B cell (primary cell): ENCODE results near the gene GALNT5. TPM values are rescaled to one million over a fixed set of nuclear protein-coding genes. Genes with fewer than 3 reads are reported as not detected.

Experiments used
- ATAC-seq: fragments of 200-7000 bp; cut with Tn5 transposase; one replicate; pipeline ENCODE4 v1.10.0; 2021; ENCODE audit warnings: low read depth, mild to moderate bottlenecking, moderate number of reproducible peaks, moderate library complexity
- CTCF ChIA-PET: fragments of 350-600 bp; sonication (Branson Sonifier 250); formaldehyde crosslinking; loops from one replicate; lab custom pipeline; 2021; ENCODE audit warnings: antibody characterized with exemption, inconsistent platforms; lab: Charles Lee
- POLR2A ChIA-PET: fragments of 350-600 bp; sonication (Branson Sonifier 250); formaldehyde crosslinking; loops from one replicate; lab custom pipeline; 2021; ENCODE audit warnings: antibody characterized with exemption; lab: Charles Lee
- DNase-seq: peaks from one replicate; pipeline ENCODE4 v3.0.0; 2013
- H2AFZ ChIP-seq: 2 replicates; pipeline ENCODE4 v1.6.1; 2012; ENCODE audit warnings: mild to moderate bottlenecking, low read depth, low read length; ENCODE audit not compliant: insufficient read depth, poor library complexity, severe bottlenecking
- H3K27ac ChIP-seq, 2 donors: 1 replicate in 1 of 2; 2 replicates in 1 of 2; pipeline ENCODE4 v1.5.1; 2012 to 2013; ENCODE audit warnings: low read length in 2 of 2, mild to moderate bottlenecking in 2 of 2, moderate library complexity in 1 of 2
- H3K27me3 ChIP-seq, 4 experiments: fragments of 200-600 bp in 1 of 4; sonication (generic) in 1 of 4; replicated peaks in 1 of 4; 1 replicate in 2 of 4; 2 replicates in 2 of 4; pipeline versions ENCODE4 v1.6.1 to v1.7.0; 2013 to 2016; ENCODE audit warnings: low read length in 3 of 4, mild to moderate bottlenecking in 2 of 4, mixed read lengths in 1 of 4, moderate library complexity in 1 of 4; ENCODE audit not compliant: insufficient read depth in 4 of 4, control insufficient read depth in 3 of 4; ENCODE audit errors: control extremely low read depth in 1 of 4
- H3K36me3 ChIP-seq, 2 experiments: replicated peaks in 1 of 2; 1 replicate in 1 of 2; 2 replicates in 1 of 2; pipeline versions ENCODE4 v1.6.1 to v1.7.1; 2013; ENCODE audit warnings: low read length in 1 of 2; ENCODE audit not compliant: insufficient read depth in 2 of 2, control insufficient read depth in 1 of 2; ENCODE audit errors: control extremely low read depth in 1 of 2, extremely low read depth in 1 of 2
- H3K4me1 ChIP-seq, 2 donors: fragments of 200-600 bp in 1 of 2; sonication (generic) in 1 of 2; 1 replicate in 1 of 2; 2 replicates in 1 of 2; pipeline versions ENCODE4 v1.5.1 to v1.6.1; 2013 to 2017; ENCODE audit warnings: low read length in 2 of 2; ENCODE audit not compliant: control insufficient read depth in 2 of 2, insufficient read depth in 2 of 2
- H3K4me2 ChIP-seq: replicated peaks from 2 replicates; pipeline ENCODE3; 2012; ENCODE audit warnings: mild to moderate bottlenecking, low read depth, low read length; ENCODE audit not compliant: poor library complexity, severe bottlenecking
- H3K4me3 ChIP-seq, 5 experiments: fragments of 200-600 bp in 1 of 5; sonication (generic) in 1 of 5; 1 replicate in 3 of 5; 2 replicates in 2 of 5; pipeline versions ENCODE4 v1.5.1 to v1.7.0; 2011 to 2016; ENCODE audit warnings: low read length in 4 of 5, mild to moderate bottlenecking in 4 of 5, low read depth in 2 of 5, control low read depth in 1 of 5, moderate library complexity in 1 of 5; ENCODE audit not compliant: insufficient read depth in 1 of 5; ENCODE audit errors: control extremely low read depth in 1 of 5, extremely low read depth in 1 of 5
- H3K79me2 ChIP-seq: fragments of 200-600 bp; sonication (generic); one replicate; pipeline ENCODE4 v1.6.0; 2016; ENCODE audit warnings: low read length; ENCODE audit not compliant: control insufficient read depth, insufficient read depth
- H3K9ac ChIP-seq: fragments of 200-600 bp; sonication (generic); 2 replicates; pipeline ENCODE4 v1.6.1; 2017; ENCODE audit warnings: mild to moderate bottlenecking, low read length, moderate library complexity
- H3K9me3 ChIP-seq, 3 donors: one replicate each; pipeline versions ENCODE4 v1.6.1 to v1.7.1; 2013; ENCODE audit warnings: low read length in 2 of 3; ENCODE audit not compliant: control insufficient read depth in 2 of 3, insufficient read depth in 1 of 3; ENCODE audit errors: control extremely low read depth in 1 of 3
- H4K20me1 ChIP-seq: 2 replicates; pipeline ENCODE4 v1.6.0; 2012; ENCODE audit warnings: mild to moderate bottlenecking, low read length; ENCODE audit not compliant: insufficient read depth, control insufficient read depth, poor library complexity, severe bottlenecking
- H3K27ac Mint-ChIP-seq: one replicate; pipeline ENCODE4 v1.8.0; 2021; ENCODE audit warnings: mixed read lengths
- H3K27me3 Mint-ChIP-seq: one replicate; pipeline ENCODE4 v1.8.0; 2021; ENCODE audit warnings: mixed read lengths
- H3K4me1 Mint-ChIP-seq: one replicate; pipeline ENCODE4 v1.8.0; 2021; ENCODE audit warnings: mixed read lengths
- H3K4me3 Mint-ChIP-seq: one replicate; pipeline ENCODE4 v1.8.0; 2021; ENCODE audit warnings: mixed read lengths
- H3K9me3 Mint-ChIP-seq: one replicate; pipeline ENCODE4 v1.8.0; 2022; ENCODE audit warnings: mixed read lengths; ENCODE audit not compliant: insufficient read depth
- EZH2 ChIP-seq: IDR thresholded peaks from 2 replicates; pipeline ENCODE4 v1.6.1; 2012; ENCODE audit warnings: borderline replicate concordance, low read depth, mild to moderate bottlenecking, moderate library complexity, low read length; ENCODE audit not compliant: insufficient read depth, poor library complexity, severe bottlenecking
- WGBS: methylation state at CpG from one replicate; pipeline ENCODE4 v1.1.5; 2013; ENCODE audit warnings: missing lambda C conversion rate; ENCODE audit not compliant: insufficient coverage; 5-methylcytosine and 5-hydroxymethylcytosine counted together
- intact Hi-C: fragments of 100-400 bp; cut with micrococcal nuclease; formaldehyde crosslinking; loops from one replicate; pipeline ENCODE4 v1.10.0; 2022
- polyA plus RNA-seq: library from polyadenylated mRNA; depleted of rRNA; stranded (reverse); fragments of >200 nt; gene quantifications from 2 replicates; pipeline ENCODE4 v1.2.3, GENCODE V29; 2012
- total RNA-seq, 2 donors: library from RNA; stranded (reverse); fragments of 120-200 nt in 1 of 2; gene quantifications; 1 replicate in 1 of 2; 2 replicates in 1 of 2; pipeline versions ENCODE4 v1.2.3 to v1.2.4, GENCODE V29; 2013 to 2022
- TF ChIP-seq, protein P1 (sequence below): fragments of 200-600 bp; IDR thresholded peaks from one replicate; pipeline ENCODE4 v1.8.0; 2022; ENCODE audit warnings: antibody characterized with exemption, mild to moderate bottlenecking

The GALNT5 gene
- total and polyA plus RNA-seq, 2 donors (not counting 1 experiment from before 2014, with no cell fraction given) = not detected

DNA sequence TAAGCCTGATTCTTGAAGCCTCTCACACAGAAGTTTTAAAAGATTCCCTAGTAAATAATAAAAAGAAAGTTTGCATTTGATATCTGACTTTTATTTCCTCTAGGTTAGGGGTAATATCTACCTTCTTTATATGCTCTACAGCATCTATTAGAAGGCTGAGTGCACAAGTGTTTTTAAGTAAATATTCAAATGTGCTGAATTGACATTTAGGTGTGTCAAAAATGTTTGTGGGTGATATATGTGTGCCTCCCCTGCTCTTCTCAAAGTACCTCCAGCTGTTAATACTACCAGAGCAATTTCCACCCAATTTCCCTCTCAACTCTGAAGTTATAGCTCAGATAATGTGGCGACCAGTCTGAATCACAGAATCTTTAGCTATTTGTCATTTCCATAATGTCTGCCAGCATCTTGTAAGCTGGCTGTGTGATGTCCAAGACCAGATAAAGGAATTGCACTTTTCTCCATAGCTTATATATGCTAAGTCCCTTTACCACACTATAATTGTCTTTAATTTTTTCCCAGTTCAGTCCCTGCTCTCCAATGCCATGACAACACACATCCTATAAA is 92.5 kb downstream of the GALNT5 start:
- Mint-ChIP-seq H3K4me1 (no peaks in the 10 kb centered on the region), H3K27me3 (no peaks in the 10 kb centered on the region), H3K9me3 (peaks cover 2% of the 10 kb centered on the region), H3K27ac (no peak overlapping the region), H3K4me3 (no peak overlapping the region)
- Histone ChIP-seq H3K36me3 (no peaks in the 10 kb centered on the region), H3K27ac (no peak overlapping the region), H3K27me3 (no peaks in the 10 kb centered on the region), H3K9me3 (peaks cover 0 to 2% (median 2%) of the 10 kb centered on the region in 3 donors), H3K4me1 (no peaks in the 10 kb centered on the region), H3K4me2 (no peak overlapping the region), H2AFZ (no peak overlapping the region), H3K9ac (no peak overlapping the region), H3K79me2 (no peaks in the 10 kb centered on the region), H3K4me3 (no peak overlapping the region), H4K20me1 (no peaks in the 10 kb centered on the region)
- POLR2A ChIA-PET = no interaction called here
- WGBS = 100% methylated on average over 1 of the region's 1 CpG
- TF ChIP-seq EZH2 = no peak
- TF ChIP-seq, protein P1, sequence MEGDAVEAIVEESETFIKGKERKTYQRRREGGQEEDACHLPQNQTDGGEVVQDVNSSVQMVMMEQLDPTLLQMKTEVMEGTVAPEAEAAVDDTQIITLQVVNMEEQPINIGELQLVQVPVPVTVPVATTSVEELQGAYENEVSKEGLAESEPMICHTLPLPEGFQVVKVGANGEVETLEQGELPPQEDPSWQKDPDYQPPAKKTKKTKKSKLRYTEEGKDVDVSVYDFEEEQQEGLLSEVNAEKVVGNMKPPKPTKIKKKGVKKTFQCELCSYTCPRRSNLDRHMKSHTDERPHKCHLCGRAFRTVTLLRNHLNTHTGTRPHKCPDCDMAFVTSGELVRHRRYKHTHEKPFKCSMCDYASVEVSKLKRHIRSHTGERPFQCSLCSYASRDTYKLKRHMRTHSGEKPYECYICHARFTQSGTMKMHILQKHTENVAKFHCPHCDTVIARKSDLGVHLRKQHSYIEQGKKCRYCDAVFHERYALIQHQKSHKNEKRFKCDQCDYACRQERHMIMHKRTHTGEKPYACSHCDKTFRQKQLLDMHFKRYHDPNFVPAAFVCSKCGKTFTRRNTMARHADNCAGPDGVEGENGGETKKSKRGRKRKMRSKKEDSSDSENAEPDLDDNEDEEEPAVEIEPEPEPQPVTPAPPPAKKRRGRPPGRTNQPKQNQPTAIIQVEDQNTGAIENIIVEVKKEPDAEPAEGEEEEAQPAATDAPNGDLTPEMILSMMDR = no peak
- intact Hi-C loops = no loop called here
- DNase-seq = no peak
- CTCF ChIA-PET = interaction anchor here (0.8 to 3.2 kb wide), 4 partner anchors 14 to 71 kb away, joined by 3 to 28 read pairs (median 4); no protein-coding TSS in a partner anchor
- ATAC-seq = no peak

DNA sequence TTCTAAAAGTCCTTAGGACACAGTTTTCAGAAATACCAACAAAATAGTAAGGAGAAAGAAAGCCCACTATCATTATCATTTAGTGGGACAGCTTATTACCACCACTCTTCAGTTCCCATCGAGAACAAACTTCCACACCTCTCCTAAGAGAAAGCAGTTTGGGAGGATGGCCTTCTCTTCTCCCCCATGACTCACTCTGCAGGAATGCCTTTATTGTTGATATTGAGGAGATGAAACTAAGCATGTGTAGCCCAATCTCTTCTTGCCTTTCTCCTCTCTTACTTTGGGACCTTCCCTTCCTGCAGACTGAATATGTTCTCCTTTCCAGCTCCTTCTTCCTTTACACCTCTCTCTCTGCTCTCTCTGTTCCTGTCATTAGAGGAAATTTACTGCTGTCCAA is 98.1 kb downstream of the GALNT5 start:
- ATAC-seq = no peak
- no peak overlapping the region for H3K4me2 ChIP-seq
- Mint-ChIP-seq H3K4me3 (no peak overlapping the region), H3K4me1 (no peaks in the 10 kb centered on the region), H3K9me3 (no peaks in the 10 kb centered on the region), H3K27ac (no peak overlapping the region), H3K27me3 (no peaks in the 10 kb centered on the region)
- peaks cover 0 to under 1% (median 0%) of the 10 kb centered on the region in 3 donors for H3K9me3 ChIP-seq
- H3K79me2 ChIP-seq = no peaks in the 10 kb centered on the region
- intact Hi-C loops = no loop called here
- H3K9ac ChIP-seq = no peak overlapping the region
- WGBS = no CpG with 5 or more reads among the region's 1 CpG
- H3K36me3 ChIP-seq = no peaks in the 10 kb centered on the region
- H2AFZ ChIP-seq = no peak overlapping the region
- ChIA-PET POLR2A (no interaction called here), CTCF (interaction anchor here (0.7 to 3.1 kb wide), 6 partner anchors 8 to 136 kb away, joined by 3 to 13 read pairs (median 4); no protein-coding TSS in a partner anchor)
- no peaks in the 10 kb centered on the region for H3K27me3 ChIP-seq
- no peaks in the 10 kb centered on the region for H3K4me1 ChIP-seq
- no peak overlapping the region for H3K4me3 ChIP-seq
- H3K27ac ChIP-seq = no peak overlapping the region
- no peak for DNase-seq
- no peaks in the 10 kb centered on the region for H4K20me1 ChIP-seq
- TF ChIP-seq EZH2 = no peak
- TF ChIP-seq, protein P1 = no peak
